PC-3 (cell line): ENCODE measurements around the gene EPHA3. TPM values are rescaled to one million over a fixed set of nuclear protein-coding genes. Genes with fewer than 3 reads are reported as not detected.

Source experiments
- ATAC-seq: fragments of 200-7000 bp; cut with Tn5 transposase; 2 replicates; pipeline ENCODE4 v1.9.1; 2020; ENCODE audit warnings: mild to moderate bottlenecking, moderate library complexity
- BruUV-seq: library from RNA; stranded (reverse); fragments of 400-500 nt; replicated peaks from 2 replicates; lab custom pipeline; 2021; lab: Mats Ljungman, UMichigan
- CTCF ChIA-PET: fragments of 300-600 bp; sonication (Branson Sonifier 250); formaldehyde crosslinking; loops from one replicate; lab custom pipeline; 2022; ENCODE audit warnings: antibody characterized with exemption; lab: Charles Lee
- POLR2A ChIA-PET: fragments of 300-600 bp; sonication (Branson Sonifier 250); formaldehyde crosslinking; loops from one replicate; lab custom pipeline; 2022; ENCODE audit warnings: antibody characterized with exemption; ENCODE audit not compliant: unreplicated experiment; lab: Charles Lee
- DNase-seq: peaks from one replicate; pipeline ENCODE4 v3.0.0-alpha.2; 2015
- H2AFZ ChIP-seq: fragments of 300-600 bp; sonication (generic); 2 replicates; pipeline ENCODE4 v1.6.0; 2016; ENCODE audit warnings: antibody characterized with exemption, low read length
- H3F3A ChIP-seq: fragments of 300-600 bp; sonication (generic); one replicate; pipeline ENCODE4 v1.6.0; 2017; ENCODE audit warnings: antibody characterized with exemption, low read length, control low read depth, mild to moderate bottlenecking; ENCODE audit not compliant: unreplicated experiment
- H3K27ac ChIP-seq: fragments of 300-600 bp; sonication (generic); 2 replicates; pipeline ENCODE4 v1.5.1; 2016; ENCODE audit warnings: mild to moderate bottlenecking, low read length
- H3K27me3 ChIP-seq: fragments of 300-600 bp; sonication (generic); 2 replicates; pipeline ENCODE4 v1.6.1; 2016; ENCODE audit warnings: low read length, mixed read lengths
- H3K36me3 ChIP-seq: fragments of 300-600 bp; sonication (generic); 2 replicates; pipeline ENCODE4 v1.6.1; 2016; ENCODE audit warnings: low read depth, mixed run types, low read length, mixed read lengths
- H3K4me1 ChIP-seq: fragments of 300-600 bp; sonication (generic); 2 replicates; pipeline ENCODE4 v1.5.1; 2016; ENCODE audit warnings: low read length; ENCODE audit not compliant: insufficient read depth
- H3K4me2 ChIP-seq: fragments of 300-600 bp; sonication (generic); 2 replicates; pipeline ENCODE4 v1.6.0; 2016; ENCODE audit warnings: low read length
- H3K4me3 ChIP-seq: fragments of 300-600 bp; sonication (generic); 2 replicates; pipeline ENCODE4 v1.5.1; 2016; ENCODE audit warnings: mild to moderate bottlenecking, low read length, mixed read lengths
- H3K79me2 ChIP-seq: fragments of 300-600 bp; sonication (generic); 2 replicates; pipeline ENCODE4 v1.6.1; 2017; ENCODE audit warnings: low read length, mixed read lengths
- H3K9ac ChIP-seq: fragments of 300-600 bp; sonication (generic); 2 replicates; pipeline ENCODE4 v1.6.0; 2016; ENCODE audit warnings: mild to moderate bottlenecking, low read length
- H3K9me2 ChIP-seq: fragments of 300-600 bp; sonication (generic); replicated peaks from 2 replicates; pipeline ENCODE4 v1.6.1; 2016; ENCODE audit warnings: mixed run types, low read length, mixed read lengths
- H3K9me3 ChIP-seq: fragments of 300-600 bp; sonication (generic); 2 replicates; pipeline ENCODE4 v1.6.1; 2016; ENCODE audit warnings: low read length, mixed read lengths
- H4K20me1 ChIP-seq: fragments of 300-600 bp; sonication (generic); 2 replicates; pipeline ENCODE4 v1.6.1; 2016; ENCODE audit warnings: low read length, mixed read lengths
- EZH2 ChIP-seq: fragments of 300-600 bp; sonication (generic); IDR thresholded peaks from one replicate; pipeline ENCODE4 v1.6.1; 2017; ENCODE audit warnings: antibody characterized with exemption, mild to moderate bottlenecking, low read length; ENCODE audit not compliant: unreplicated experiment
- EZH2phosphoT487 ChIP-seq: fragments of 300-600 bp; sonication (generic); IDR thresholded peaks from 2 replicates; pipeline ENCODE4 v1.6.1; 2018; ENCODE audit warnings: mild to moderate bottlenecking, antibody characterized with exemption, low read length, borderline replicate concordance
- intact Hi-C: fragments of 100-400 bp; cut with micrococcal nuclease; formaldehyde crosslinking; loops from 2 replicates; pipeline ENCODE4 v1.9.0; 2023
- total RNA-seq: library from RNA; depleted of rRNA; stranded (reverse); fragments of >200 nt; gene quantifications from 2 replicates; pipeline ENCODE4 v1.2.3, GENCODE V29; 2014
- TF ChIP-seq, protein P1 (sequence below): fragments of 300-600 bp; sonication (generic); conservative IDR thresholded peaks from 2 replicates; pipeline ENCODE4 v1.5.1; 2017; ENCODE audit warnings: antibody characterized with exemption, low read depth, mild to moderate bottlenecking, low read length

Gene EPHA3
- total RNA-seq, 1 experiment from 2014 or later = 0.33 TPM

DNA sequence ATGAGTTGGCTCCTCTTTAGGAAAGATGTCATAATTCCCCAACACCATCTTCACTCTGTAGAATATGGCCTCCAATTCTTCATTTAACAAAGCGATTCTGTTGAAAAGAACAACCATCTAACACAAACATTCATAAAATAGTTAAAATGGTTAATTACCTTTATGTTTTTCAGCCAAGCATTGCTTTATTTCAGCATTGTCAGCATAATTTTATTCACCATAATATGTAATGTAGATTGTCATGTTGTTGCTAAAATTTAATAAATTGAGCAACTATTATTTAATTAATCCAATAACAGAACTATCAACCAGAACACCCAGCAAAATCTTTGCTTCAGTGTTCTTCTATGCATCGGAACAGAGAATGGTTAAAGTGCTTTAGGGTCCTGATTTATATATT, 46.2 kb upstream of the EPHA3 start:
- no peaks in the 10 kb centered on the region for H3K9me3 ChIP-seq
- no peak overlapping the region for H3K4me3 ChIP-seq
- TF ChIP-seq, protein P1, sequence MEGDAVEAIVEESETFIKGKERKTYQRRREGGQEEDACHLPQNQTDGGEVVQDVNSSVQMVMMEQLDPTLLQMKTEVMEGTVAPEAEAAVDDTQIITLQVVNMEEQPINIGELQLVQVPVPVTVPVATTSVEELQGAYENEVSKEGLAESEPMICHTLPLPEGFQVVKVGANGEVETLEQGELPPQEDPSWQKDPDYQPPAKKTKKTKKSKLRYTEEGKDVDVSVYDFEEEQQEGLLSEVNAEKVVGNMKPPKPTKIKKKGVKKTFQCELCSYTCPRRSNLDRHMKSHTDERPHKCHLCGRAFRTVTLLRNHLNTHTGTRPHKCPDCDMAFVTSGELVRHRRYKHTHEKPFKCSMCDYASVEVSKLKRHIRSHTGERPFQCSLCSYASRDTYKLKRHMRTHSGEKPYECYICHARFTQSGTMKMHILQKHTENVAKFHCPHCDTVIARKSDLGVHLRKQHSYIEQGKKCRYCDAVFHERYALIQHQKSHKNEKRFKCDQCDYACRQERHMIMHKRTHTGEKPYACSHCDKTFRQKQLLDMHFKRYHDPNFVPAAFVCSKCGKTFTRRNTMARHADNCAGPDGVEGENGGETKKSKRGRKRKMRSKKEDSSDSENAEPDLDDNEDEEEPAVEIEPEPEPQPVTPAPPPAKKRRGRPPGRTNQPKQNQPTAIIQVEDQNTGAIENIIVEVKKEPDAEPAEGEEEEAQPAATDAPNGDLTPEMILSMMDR = no peak
- TF ChIP-seq EZH2phosphoT487 = no peak
- no peaks in the 10 kb centered on the region for H3K36me3 ChIP-seq
- no peaks in the 10 kb centered on the region for H3K79me2 ChIP-seq
- H3K9ac ChIP-seq = no peak overlapping the region
- peaks cover 26% of the 10 kb centered on the region for H3K27me3 ChIP-seq
- H3K4me2 ChIP-seq = no peak overlapping the region
- H2AFZ ChIP-seq = no peak overlapping the region
- no peaks in the 10 kb centered on the region for H3K9me2 ChIP-seq
- POLR2A ChIA-PET = no interaction called here
- H3K27ac ChIP-seq = no peak overlapping the region
- H4K20me1 ChIP-seq = no peaks in the 10 kb centered on the region
- DNase-seq (no peak), ATAC-seq (no peak)
- no peaks in the 10 kb centered on the region for H3F3A ChIP-seq
- no TSS peak for BruUV-seq
- intact Hi-C loops = no loop called here
- no peaks in the 10 kb centered on the region for H3K4me1 ChIP-seq
- CTCF ChIA-PET = no interaction called here

DNA sequence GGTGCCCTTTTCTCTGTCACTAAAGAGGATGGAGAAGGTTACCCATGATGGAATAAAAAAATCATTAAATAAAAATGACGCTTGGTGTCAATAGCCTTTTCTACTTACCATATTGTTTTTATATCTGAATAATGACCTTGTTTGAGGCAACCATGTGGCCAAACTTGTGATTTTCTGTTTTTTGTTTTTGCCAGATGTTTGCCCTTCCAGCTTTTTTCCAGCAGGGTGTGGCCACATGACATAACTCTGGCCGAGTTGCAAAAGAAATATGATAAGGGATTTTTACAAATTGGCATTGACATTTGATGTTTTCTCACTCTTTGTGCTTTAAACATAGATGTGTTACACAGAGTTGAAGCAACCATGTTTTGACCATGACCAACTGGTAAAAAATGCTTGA, 39.7 kb upstream of the EPHA3 start:
- H3K4me3 ChIP-seq = no peak overlapping the region
- BruUV-seq = no TSS peak
- no peaks in the 10 kb centered on the region for H3K79me2 ChIP-seq
- ATAC-seq (no peak), DNase-seq (no peak)
- H4K20me1 ChIP-seq = no peaks in the 10 kb centered on the region
- peaks cover 26% of the 10 kb centered on the region for H3K27me3 ChIP-seq
- H2AFZ ChIP-seq = no peak overlapping the region
- no peak overlapping the region for H3K4me2 ChIP-seq
- POLR2A ChIA-PET = no interaction called here
- H3K9ac ChIP-seq = no peak overlapping the region
- H3F3A ChIP-seq = no peaks in the 10 kb centered on the region
- no peaks in the 10 kb centered on the region for H3K9me3 ChIP-seq
- no peaks in the 10 kb centered on the region for H3K36me3 ChIP-seq
- no peak overlapping the region for H3K27ac ChIP-seq
- TF ChIP-seq EZH2phosphoT487 (no peak), EZH2 (no peak)
- TF ChIP-seq, protein P1 = no peak
- CTCF ChIA-PET = no interaction called here
- H3K9me2 ChIP-seq = no peaks in the 10 kb centered on the region
- no peaks in the 10 kb centered on the region for H3K4me1 ChIP-seq
- intact Hi-C loops = no loop called here

DNA sequence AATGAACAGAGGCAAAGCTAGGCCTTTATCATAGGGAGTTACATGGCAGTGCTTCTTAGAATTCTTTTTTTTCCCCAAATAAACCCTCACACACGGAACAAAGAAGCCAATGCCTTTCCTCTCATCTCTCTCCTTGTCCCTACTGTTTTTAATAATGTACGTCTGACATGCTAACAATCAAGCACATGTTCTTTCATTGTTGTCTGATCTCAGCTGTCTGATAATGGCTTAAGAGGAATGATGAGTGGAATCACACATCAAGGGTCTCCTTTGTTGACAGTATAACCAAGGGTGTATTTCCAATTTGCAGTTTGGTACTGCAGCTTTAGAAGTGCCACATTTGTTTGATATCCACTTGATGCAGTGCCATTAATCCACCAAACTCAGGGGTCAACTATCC, 34.8 kb upstream of the EPHA3 start:
- H3K79me2 ChIP-seq = no peaks in the 10 kb centered on the region
- no peak overlapping the region for H3K27ac ChIP-seq
- ChIA-PET POLR2A (no interaction called here), CTCF (no interaction called here)
- BruUV-seq = no TSS peak
- no peaks in the 10 kb centered on the region for H3K27me3 ChIP-seq
- H3K36me3 ChIP-seq = no peaks in the 10 kb centered on the region
- H3F3A ChIP-seq = no peaks in the 10 kb centered on the region
- H3K4me1 ChIP-seq = no peaks in the 10 kb centered on the region
- no peaks in the 10 kb centered on the region for H4K20me1 ChIP-seq
- intact Hi-C loops = no loop called here
- H2AFZ ChIP-seq = no peak overlapping the region
- no peak overlapping the region for H3K4me3 ChIP-seq
- H3K9ac ChIP-seq = no peak overlapping the region
- DNase-seq = no peak
- H3K4me2 ChIP-seq = no peak overlapping the region
- TF ChIP-seq EZH2phosphoT487 = no peak
- TF ChIP-seq, protein P1 = no peak
- no peak for TF ChIP-seq EZH2
- H3K9me2 ChIP-seq = no peaks in the 10 kb centered on the region
- no peak for ATAC-seq
- no peaks in the 10 kb centered on the region for H3K9me3 ChIP-seq
